IPS-15b (cell line): ENCODE data around the gene FIBCD1.
A peak's percentile ranks its signal among the peaks of the same experiment; 100 is the strongest.

Source experiments
- H3K27me3 ChIP-seq: one replicate; pipeline ENCODE4 v1.6.1; 2013; ENCODE audit warnings: low read length; ENCODE audit not compliant: control insufficient read depth, insufficient read depth
- H3K36me3 ChIP-seq: one replicate; pipeline ENCODE4 v1.6.1; 2013; ENCODE audit warnings: low read length; ENCODE audit not compliant: control insufficient read depth, insufficient read depth
- H3K4me1 ChIP-seq: one replicate; pipeline ENCODE4 v1.6.1; 2013; ENCODE audit warnings: mild to moderate bottlenecking, low read length; ENCODE audit not compliant: control insufficient read depth, insufficient read depth
- H3K4me3 ChIP-seq: one replicate; pipeline ENCODE4 v1.5.1; 2013; ENCODE audit warnings: low read depth, low read length
- H3K9ac ChIP-seq: one replicate; pipeline ENCODE4 v1.6.1; 2013; ENCODE audit warnings: low read depth, mild to moderate bottlenecking, low read length
- H3K9me3 ChIP-seq: one replicate; pipeline ENCODE4 v1.6.1; 2013; ENCODE audit warnings: mild to moderate bottlenecking, low read length; ENCODE audit not compliant: control insufficient read depth, insufficient read depth

The FIBCD1 gene

DNA sequence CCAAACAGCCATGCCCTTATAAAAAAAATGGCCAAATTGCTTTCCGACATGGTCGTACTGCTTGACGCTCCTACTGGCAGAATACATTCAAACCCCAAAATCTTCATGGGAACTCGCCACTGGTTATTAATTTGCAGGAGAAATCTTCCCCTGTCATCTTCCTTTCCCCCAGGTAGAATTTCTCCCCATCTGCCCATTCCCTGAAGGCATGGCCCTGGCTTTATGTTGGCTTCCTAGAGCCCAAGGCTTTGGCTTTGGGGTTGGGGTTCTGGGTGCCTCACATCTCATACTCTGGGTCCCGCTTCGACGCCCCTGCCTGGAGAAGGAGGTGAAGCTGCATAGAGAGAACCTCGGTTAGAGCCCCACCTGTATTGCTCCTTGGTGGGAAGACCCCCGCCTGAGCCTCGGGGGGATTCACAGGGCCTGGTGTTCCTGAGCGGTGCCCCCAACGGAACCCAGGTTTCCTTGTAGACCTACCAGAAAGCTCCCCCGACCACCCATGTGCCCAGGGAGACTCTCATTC, 8.6 kb upstream of the FIBCD1 start:
- Histone ChIP-seq H3K27me3 (no peaks in the 10 kb centered on the region), H3K9me3 (peaks cover 3% of the 10 kb centered on the region), H3K9ac (no peak overlapping the region), H3K4me3 (no peak overlapping the region), H3K4me1 (no peaks in the 10 kb centered on the region), H3K36me3 (no peaks in the 10 kb centered on the region)

DNA sequence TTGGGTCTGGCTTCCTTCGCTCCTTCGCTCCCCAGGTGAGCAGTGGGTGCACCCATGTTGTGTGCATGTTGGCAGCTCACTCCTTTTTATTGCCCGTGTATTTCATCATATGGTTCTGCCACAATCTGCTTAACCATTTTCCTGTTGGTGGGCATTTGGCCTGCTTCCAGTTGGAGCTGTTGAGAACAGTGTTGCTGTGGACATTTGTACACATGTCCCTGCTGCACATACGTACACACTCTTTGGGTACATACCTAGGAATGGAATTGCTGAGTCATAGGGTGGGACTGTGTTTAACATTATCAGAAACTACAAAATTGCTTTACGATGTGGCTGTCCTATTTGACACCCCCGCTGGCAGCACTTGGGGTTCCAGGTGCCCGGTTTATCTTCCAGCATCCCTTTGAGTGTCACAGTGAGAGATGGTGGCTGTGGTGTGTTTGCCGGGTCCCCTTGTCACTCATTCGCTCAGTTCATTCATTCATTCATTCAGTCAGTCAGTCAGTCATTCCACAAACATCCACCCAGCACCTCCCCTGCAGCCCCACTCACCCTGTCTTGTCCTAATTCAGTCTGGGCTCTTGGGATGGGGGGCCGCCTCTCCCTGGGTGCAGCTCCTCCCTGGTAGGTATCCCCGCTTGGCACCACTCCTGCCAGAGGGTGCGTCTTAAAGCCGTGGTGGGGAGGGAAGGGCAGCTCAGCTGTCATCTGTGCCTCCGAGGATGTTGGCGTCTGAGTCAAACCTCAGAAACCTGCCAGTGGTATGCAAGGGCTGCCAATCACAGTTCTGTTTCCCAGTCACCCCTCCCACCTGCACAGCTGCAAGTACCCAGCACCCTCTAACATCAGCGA, 7.9 kb upstream of the FIBCD1 start:
- peaks cover 3% of the 10 kb centered on the region for H3K27me3 ChIP-seq
- no peak overlapping the region for H3K4me3 ChIP-seq
- H3K9ac ChIP-seq, result no peak overlapping the region
- no peaks in the 10 kb centered on the region for H3K36me3 ChIP-seq
- H3K4me1 ChIP-seq, result no peaks in the 10 kb centered on the region
- H3K9me3 ChIP-seq, result peaks cover 3% of the 10 kb centered on the region

DNA sequence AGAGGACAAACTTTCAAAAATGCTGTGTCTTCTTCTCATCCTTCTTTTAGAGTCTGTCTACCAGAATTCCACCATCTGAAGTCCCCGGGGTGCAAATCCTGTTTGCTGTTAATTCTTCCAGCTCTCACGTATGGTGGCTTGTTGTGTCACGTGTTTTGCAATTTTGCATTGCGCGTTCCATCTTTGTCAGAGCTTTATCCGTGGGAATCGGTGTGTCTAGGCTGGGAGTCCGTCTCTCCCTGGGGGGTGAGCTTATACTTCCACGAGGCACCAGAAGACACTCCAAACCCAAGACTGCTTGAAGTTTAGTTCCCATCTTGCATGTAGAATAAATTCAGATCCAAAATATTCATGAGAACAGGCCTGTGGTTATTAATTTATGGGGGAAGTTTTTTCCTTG, 6.1 kb upstream of the FIBCD1 start:
- Histone ChIP-seq H3K9ac (no peak overlapping the region), H3K9me3 (peaks cover 3% of the 10 kb centered on the region), H3K27me3 (peaks cover 20% of the 10 kb centered on the region), H3K36me3 (no peaks in the 10 kb centered on the region), H3K4me3 (no peak overlapping the region), H3K4me1 (peaks cover 3% of the 10 kb centered on the region)

DNA sequence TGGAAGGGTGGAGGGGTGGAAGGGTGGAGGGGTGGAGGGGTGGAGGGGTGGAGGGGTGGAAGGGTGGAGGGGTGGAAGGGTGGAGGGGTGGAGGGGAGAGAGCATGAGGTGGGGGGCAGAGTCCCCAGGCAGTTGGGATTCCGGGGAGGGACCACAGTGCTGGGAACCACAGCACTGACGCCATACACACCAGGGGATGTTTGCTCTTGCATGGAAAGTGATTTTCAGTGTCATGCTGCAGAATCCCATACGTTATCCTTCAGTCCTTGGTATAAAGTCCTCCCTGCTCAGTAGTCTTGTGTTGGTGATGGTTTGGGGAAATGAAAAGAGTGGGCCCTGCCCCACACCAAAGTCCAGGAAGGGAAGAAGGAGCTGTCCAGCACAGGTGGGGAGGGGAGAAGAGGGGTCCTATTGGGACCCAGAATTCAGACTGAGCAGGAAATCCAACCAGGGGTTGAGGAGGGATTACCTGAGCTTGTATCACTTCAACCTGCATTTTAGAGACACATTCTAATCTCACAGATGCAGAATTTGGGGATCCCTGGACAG, 5.5 kb upstream of the FIBCD1 start:
- Histone ChIP-seq H3K27me3 (peaks cover 22% of the 10 kb centered on the region), H3K9me3 (peaks cover under 1% of the 10 kb centered on the region), H3K4me1 (peaks cover 3% of the 10 kb centered on the region), H3K9ac (no peak overlapping the region), H3K4me3 (no peak overlapping the region), H3K36me3 (no peaks in the 10 kb centered on the region)

DNA sequence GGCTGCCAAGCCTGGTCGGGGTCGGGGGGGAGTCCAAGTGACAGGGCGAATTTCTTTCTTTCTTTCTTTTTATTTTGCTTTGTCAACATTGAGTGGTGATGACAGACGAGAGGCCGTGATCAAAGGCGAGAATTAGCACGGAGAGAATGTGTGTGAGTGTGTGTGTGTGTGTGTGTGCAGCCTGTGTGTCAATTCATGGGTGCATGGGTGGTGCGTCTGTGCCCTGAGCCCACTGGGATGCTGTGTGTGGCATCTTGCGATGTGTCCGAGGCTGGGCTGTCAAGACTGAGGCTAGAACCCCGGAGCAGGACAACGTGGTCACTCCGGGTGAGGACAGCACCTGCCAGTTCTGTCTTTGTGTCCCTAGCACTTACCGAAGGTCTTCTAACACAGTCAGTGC, 4.7 kb upstream of the FIBCD1 start:
- Histone ChIP-seq H3K36me3 (no peaks in the 10 kb centered on the region), H3K9me3 (no peaks in the 10 kb centered on the region), H3K4me3 (no peak overlapping the region), H3K9ac (no peak overlapping the region), H3K4me1 (peaks cover 3% of the 10 kb centered on the region), H3K27me3 (peaks cover 24% of the 10 kb centered on the region)

DNA sequence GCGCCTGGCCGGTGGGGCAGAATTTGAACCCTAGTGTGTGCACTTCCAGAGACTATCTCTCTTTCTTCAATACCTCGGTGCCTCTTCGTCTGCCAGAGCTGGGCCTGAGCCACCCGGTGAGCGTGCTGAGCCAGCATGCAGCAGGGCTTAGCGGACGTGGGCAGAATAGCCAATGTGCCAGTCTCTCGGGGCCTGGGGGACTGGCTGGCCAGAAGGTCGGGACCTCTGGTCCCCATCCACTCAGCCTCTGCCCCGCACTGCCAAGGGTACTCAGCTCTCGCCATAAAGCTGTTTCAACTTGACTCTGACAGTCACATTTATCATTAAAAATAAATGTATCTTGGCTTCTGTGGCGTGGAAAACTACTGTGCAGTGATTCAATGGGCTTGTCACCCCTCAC, 4.2 kb upstream of the FIBCD1 start:
- Histone ChIP-seq H3K9me3 (no peaks in the 10 kb centered on the region), H3K36me3 (no peaks in the 10 kb centered on the region), H3K27me3 (peaks cover 24% of the 10 kb centered on the region)

DNA sequence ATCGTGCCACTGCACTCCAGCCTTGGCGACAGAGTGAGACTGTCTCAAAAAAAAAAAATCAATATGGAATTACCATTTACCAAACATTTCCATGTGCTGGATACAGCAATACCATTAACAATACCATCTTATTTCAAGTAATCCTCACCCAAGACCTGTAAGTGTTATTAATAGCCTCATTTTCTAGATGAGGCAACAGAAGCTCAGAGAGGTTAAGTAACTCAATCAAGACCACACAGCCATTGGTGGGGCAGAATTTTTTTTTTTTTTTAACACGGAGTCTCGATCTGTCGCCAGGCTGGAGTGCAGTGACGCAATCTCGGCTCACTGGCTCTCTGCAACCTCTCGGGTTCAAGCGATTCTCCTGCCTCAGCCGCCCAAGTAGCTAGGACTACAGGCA, 3.6 kb upstream of the FIBCD1 start:
- peaks cover 3% of the 10 kb centered on the region for H3K4me1 ChIP-seq
- H3K36me3 ChIP-seq, result no peaks in the 10 kb centered on the region
- no peaks in the 10 kb centered on the region for H3K9me3 ChIP-seq
- no peak overlapping the region for H3K9ac ChIP-seq
- peaks cover 29% of the 10 kb centered on the region for H3K27me3 ChIP-seq
- no peak overlapping the region for H3K4me3 ChIP-seq

More for the DNA sequence above, 4.2 kb upstream of the FIBCD1 start:
- H3K9ac ChIP-seq, result no peak overlapping the region
- H3K4me3 ChIP-seq, result no peak overlapping the region
- H3K4me1 ChIP-seq, result peaks cover 3% of the 10 kb centered on the region

DNA sequence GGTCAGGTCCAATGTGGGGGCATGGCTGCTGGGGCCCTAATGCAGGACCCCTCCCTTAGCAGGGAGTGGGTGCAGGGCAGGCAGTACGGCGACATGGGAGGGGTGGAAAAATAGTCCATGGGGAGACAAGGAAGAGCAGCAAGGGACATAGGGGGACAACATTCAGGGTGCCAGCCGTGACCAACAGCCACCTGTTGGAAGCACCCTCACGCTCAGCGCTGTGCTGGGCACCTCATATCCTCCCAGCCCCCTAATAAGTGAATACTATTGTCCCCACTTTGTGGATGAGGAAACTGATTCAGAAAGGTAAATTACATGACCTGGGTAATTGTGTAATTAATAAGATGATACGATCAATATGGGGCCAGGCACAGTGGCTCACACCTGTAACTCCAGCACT, 3.0 kb upstream of the FIBCD1 start:
- H3K4me1 ChIP-seq, result peaks cover 3% of the 10 kb centered on the region
- H3K4me3 ChIP-seq, result no peak overlapping the region
- H3K36me3 ChIP-seq, result no peaks in the 10 kb centered on the region
- H3K27me3 ChIP-seq, result peaks cover 34% of the 10 kb centered on the region
- no peaks in the 10 kb centered on the region for H3K9me3 ChIP-seq
- H3K9ac ChIP-seq, result no peak overlapping the region

DNA sequence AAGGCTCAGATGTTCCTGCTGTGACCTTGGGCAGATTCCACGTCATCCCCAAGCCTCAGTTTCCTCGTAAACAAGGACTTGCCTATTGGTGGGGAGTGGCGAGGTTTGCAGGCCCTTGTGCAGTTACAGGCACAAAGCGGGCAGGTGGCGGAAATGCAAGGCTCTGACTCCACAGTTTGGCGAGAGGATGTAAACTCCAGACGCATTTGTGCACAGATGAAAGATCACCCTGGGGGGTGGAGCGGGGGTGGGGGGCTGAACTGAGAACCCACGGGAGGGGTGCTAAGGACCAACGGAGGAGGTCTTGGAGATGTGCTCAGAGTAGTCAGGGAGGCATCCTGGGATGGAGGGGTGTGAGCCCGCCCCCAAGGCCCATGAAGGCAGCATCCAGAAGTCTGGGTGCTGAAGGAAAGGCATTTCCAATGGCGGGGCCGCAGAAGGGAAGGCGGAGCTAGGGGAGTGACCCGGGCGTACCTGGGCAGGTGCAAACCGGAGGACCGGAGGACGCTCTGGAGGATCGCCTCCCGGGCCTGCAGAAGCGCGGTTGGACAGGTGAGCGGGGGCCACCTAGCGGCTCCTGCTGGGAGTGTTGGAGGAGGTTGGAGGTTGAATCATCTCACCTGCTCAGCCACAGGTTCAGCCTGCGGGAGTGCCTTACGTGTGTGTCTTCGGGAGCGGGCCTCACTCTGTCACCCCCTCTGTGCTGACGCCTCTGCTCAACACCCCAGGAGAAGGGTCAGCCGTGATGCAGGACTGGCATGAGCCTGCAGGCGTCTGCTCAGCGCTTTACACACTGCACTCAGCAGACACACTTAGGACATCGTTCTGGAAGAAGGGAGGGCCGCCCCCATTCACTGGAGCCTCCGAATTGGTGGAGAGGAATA, 1.9 kb upstream of the FIBCD1 start:
- no peaks in the 10 kb centered on the region for H3K36me3 ChIP-seq
- peak overlapping the region; percentile 32 for H3K4me3 ChIP-seq
- peaks cover 34% of the 10 kb centered on the region for H3K27me3 ChIP-seq
- peaks cover 3% of the 10 kb centered on the region for H3K4me1 ChIP-seq
- H3K9ac ChIP-seq, result no peak overlapping the region
- no peaks in the 10 kb centered on the region for H3K9me3 ChIP-seq

DNA sequence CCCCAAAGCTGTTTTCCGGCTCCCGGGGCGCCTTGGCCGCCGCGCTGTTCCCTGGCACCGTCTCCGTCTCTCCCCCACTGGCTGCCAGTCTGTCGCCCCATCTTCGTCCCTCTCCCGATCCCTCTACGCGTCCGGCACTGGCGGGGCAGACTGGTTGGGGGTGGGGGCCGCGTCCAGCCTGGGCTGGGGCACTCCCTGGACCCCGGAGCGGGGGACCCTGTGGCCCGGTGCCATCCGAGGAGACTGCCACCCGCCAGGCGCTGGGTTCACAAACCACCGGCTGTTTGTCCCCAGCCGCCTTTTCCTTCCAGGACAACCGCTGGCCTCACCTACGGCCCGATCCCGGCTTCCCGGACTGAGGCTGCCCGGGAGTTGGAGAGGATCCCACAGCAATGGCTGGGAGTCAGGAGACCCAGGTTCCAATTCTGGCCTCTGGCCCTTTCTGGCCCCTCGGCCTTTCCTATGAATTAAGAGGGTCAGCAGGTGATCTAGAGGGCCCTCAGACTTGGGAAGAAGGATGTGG, 1.0 kb upstream of the FIBCD1 start:
- Histone ChIP-seq H3K27me3 (peaks cover 34% of the 10 kb centered on the region), H3K4me1 (peaks cover 3% of the 10 kb centered on the region), H3K4me3 (peak overlapping the region; percentile 32), H3K36me3 (no peaks in the 10 kb centered on the region), H3K9ac (no peak overlapping the region), H3K9me3 (no peaks in the 10 kb centered on the region)

DNA sequence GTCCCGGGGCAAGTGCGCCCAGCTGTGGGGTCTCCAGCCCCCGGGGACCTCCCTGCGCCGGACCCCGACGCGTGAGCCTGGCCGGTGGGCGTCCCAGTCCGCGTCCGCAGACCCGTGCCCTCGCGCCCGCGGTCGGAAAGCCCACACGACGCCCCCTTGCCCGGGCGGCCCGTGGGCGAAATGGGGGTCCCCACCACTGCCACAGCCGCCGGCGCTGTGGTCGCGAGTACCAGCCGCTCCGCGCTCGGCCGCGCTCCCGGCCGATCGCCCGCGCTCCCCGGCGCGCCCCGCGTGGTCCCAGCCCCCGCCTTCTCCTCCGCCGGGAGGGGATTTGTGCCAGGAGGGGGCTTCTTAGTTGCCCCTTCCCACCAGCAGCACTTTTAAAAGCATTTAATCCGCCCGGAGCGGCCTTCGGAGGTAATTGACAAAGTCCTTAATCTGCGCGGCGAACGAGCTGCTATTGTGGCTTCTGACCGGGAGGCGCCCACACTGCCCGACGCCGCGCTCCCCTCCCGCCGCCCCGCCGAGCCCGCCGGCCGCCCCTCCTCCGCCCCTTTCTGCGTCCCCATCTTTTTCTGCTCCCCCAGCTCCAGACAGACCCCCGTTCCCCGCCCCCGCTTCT, 469 bp upstream of the FIBCD1 start:
- Histone ChIP-seq H3K9me3 (no peaks in the 10 kb centered on the region), H3K4me1 (peaks cover 3% of the 10 kb centered on the region), H3K27me3 (peaks cover 34% of the 10 kb centered on the region), H3K36me3 (no peaks in the 10 kb centered on the region), H3K9ac (peak overlapping the region; percentile 47), H3K4me3 (peak overlapping the region; percentile 58)
